ENCODE measurements around the gene SOX5. TPM values are rescaled to one million over a fixed set of nuclear protein-coding genes. Genes with fewer than 3 reads are reported as not detected.

The SOX5 gene
- total and polyA plus RNA-seq, 2 donors (not counting 1 experiment from before 2014, with no cell fraction given) = 9.2 to 32.0 TPM

GRCh38 chr12:23694307-23694706 is 255.2 kb downstream of the SOX5 start:
- Histone ChIP-seq H3K27ac (ENCODE audit: insufficient read depth, low read length) (no peak overlapping the region), H3K9me3 (ENCODE audit: control insufficient read depth, insufficient read depth, low read depth, low read length) (no peaks in the 10 kb centered on the region), H3K79me2 (ENCODE audit: control insufficient read depth, insufficient read depth, low read length) (no peaks in the 10 kb centered on the region), H3K4me3 (replicated peaks in 1 of 4; ENCODE audit: control extremely low read depth in 1 of 4, insufficient read depth in 1 of 4, low read depth in 3 of 4, low read length in 4 of 4) (no peak overlapping the region), H2AFZ (ENCODE audit: low read length) (no peak overlapping the region), H4K20me1 (ENCODE audit: control insufficient read depth, extremely low read depth, insufficient read depth, low read length) (no peaks in the 10 kb centered on the region), H3K9ac (ENCODE audit: insufficient read depth, low read length) (no peak overlapping the region), H3K27me3 (ENCODE audit: control insufficient read depth, insufficient read depth, low read length) (no peaks in the 10 kb centered on the region), H3K4me1 (ENCODE audit: control insufficient read depth, extremely low read depth, insufficient read depth, low read length) (no peaks in the 10 kb centered on the region), H3K36me3 (ENCODE audit: control insufficient read depth, insufficient read depth, low read length) (no peaks in the 10 kb centered on the region), H3K4me2 (ENCODE audit: extremely low read depth, insufficient read depth, low read length) (no peak overlapping the region)
- TF ChIP-seq CTCF (conservative IDR thresholded peaks at IDR 0.05 in 1 of 2, IDR thresholded peaks at IDR 0.05 in 1 of 2; ENCODE audit: low read depth in 1 of 2, low read length in 2 of 2) = no peak
- TF ChIP-seq EZH2 (IDR thresholded peaks at IDR 0.05; ENCODE audit: low read length, missing control alignments) = no peak
- DNase-seq (ENCODE audit: low read depth in 2 of 2) = no peak

- Histone ChIP-seq H3K9me3 (ENCODE audit: control insufficient read depth, insufficient read depth, low read depth, low read length) (no peaks in the 10 kb centered on the region), H3K4me2 (ENCODE audit: extremely low read depth, insufficient read depth, low read length) (no peak overlapping the region), H3K4me1 (ENCODE audit: control insufficient read depth, extremely low read depth, insufficient read depth, low read length) (no peaks in the 10 kb centered on the region), H3K27me3 (ENCODE audit: control insufficient read depth, insufficient read depth, low read length) (no peaks in the 10 kb centered on the region), H3K9ac (ENCODE audit: insufficient read depth, low read length) (no peak overlapping the region), H3K27ac (ENCODE audit: insufficient read depth, low read length) (no peak overlapping the region), H3K79me2 (ENCODE audit: control insufficient read depth, insufficient read depth, low read length) (no peaks in the 10 kb centered on the region), H2AFZ (ENCODE audit: low read length) (no peak overlapping the region), H3K4me3 (replicated peaks in 1 of 4; ENCODE audit: control extremely low read depth in 1 of 4, insufficient read depth in 1 of 4, low read depth in 3 of 4, low read length in 4 of 4) (no peak overlapping the region), H3K36me3 (ENCODE audit: control insufficient read depth, insufficient read depth, low read length) (no peaks in the 10 kb centered on the region), H4K20me1 (ENCODE audit: control insufficient read depth, extremely low read depth, insufficient read depth, low read length) (no peaks in the 10 kb centered on the region)
- no peak for TF ChIP-seq CTCF (conservative IDR thresholded peaks at IDR 0.05 in 1 of 2, IDR thresholded peaks at IDR 0.05 in 1 of 2; ENCODE audit: low read depth in 1 of 2, low read length in 2 of 2)
- no peak for TF ChIP-seq EZH2 (IDR thresholded peaks at IDR 0.05; ENCODE audit: low read length, missing control alignments)
- DNase-seq (ENCODE audit: low read depth in 2 of 2) = no peak
Measured at GRCh38 chr12:23687947-23688346, 261.5 kb downstream of the SOX5 start.

GRCh38 chr12:23686095-23686494 is 263.4 kb downstream of the SOX5 start:
- H3K79me2 ChIP-seq (ENCODE audit: control insufficient read depth, insufficient read depth, low read length) = no peaks in the 10 kb centered on the region
- H2AFZ ChIP-seq (ENCODE audit: low read length) = no peak overlapping the region
- H3K27ac ChIP-seq (ENCODE audit: insufficient read depth, low read length) = no peak overlapping the region
- no peaks in the 10 kb centered on the region for H3K4me1 ChIP-seq (ENCODE audit: control insufficient read depth, extremely low read depth, insufficient read depth, low read length)
- no peak overlapping the region for H3K9ac ChIP-seq (ENCODE audit: insufficient read depth, low read length)
- no peaks in the 10 kb centered on the region for H4K20me1 ChIP-seq (ENCODE audit: control insufficient read depth, extremely low read depth, insufficient read depth, low read length)
- no peaks in the 10 kb centered on the region for H3K27me3 ChIP-seq (ENCODE audit: control insufficient read depth, insufficient read depth, low read length)
- peak in 1 of 2 donors; percentile 7 for DNase-seq (ENCODE audit: low read depth in 2 of 2)
- no peak overlapping the region for H3K4me3 ChIP-seq (replicated peaks in 1 of 4; ENCODE audit: control extremely low read depth in 1 of 4, insufficient read depth in 1 of 4, low read depth in 3 of 4, low read length in 4 of 4)
- no peak overlapping the region for H3K4me2 ChIP-seq (ENCODE audit: extremely low read depth, insufficient read depth, low read length)
- no peaks in the 10 kb centered on the region for H3K9me3 ChIP-seq (ENCODE audit: control insufficient read depth, insufficient read depth, low read depth, low read length)
- H3K36me3 ChIP-seq (ENCODE audit: control insufficient read depth, insufficient read depth, low read length) = no peaks in the 10 kb centered on the region
- no peak for TF ChIP-seq EZH2 (IDR thresholded peaks at IDR 0.05; ENCODE audit: low read length, missing control alignments)
- no peak for TF ChIP-seq CTCF (conservative IDR thresholded peaks at IDR 0.05 in 1 of 2, IDR thresholded peaks at IDR 0.05 in 1 of 2; ENCODE audit: low read depth in 1 of 2, low read length in 2 of 2)
